Measurements from ENCODE around the gene LENG8. TPM values are rescaled to one million over a fixed set of nuclear protein-coding genes. Genes with fewer than 3 reads are reported as not detected.

LENG8 gene
- total and polyA plus RNA-seq, 2 of the 13 experiments (the other 11 are each of a cell fraction or from before 2014, with no cell fraction given), result 14.3 to 41.9 TPM

- TF ChIP-seq ZNF704 (CRISPR knock-in tag; IDR thresholded peaks at IDR 0.05; ENCODE audit: borderline replicate concordance), result no peak
- TF ChIP-seq HHEX (CRISPR knock-in tag; IDR thresholded peaks at IDR 0.05), result no peak
- peak; percentile 63; the same call in 1 of the 2 replicates for TF ChIP-seq ZBTB7B (CRISPR knock-in tag; IDR thresholded peaks at IDR 0.05)
- TF ChIP-seq STAG1 (CRISPR knock-in tag; IDR thresholded peaks at IDR 0.05), result peak; percentile 75
- no peak for TF ChIP-seq KDM2A (CRISPR knock-in tag; IDR thresholded peaks at IDR 0.05; ENCODE audit: borderline replicate concordance, low read depth)
- peak; percentile 18; the same call in 1 of the 2 replicates for TF ChIP-seq SMC3 (IDR thresholded peaks at IDR 0.05; ENCODE audit: low read length)
- no peak for TF ChIP-seq ZSCAN5A (CRISPR knock-in tag; IDR thresholded peaks at IDR 0.05; ENCODE audit: borderline replicate concordance)
- TF ChIP-seq ZNF761 (CRISPR knock-in tag; conservative IDR thresholded peaks at IDR 0.05), result no peak
- TF ChIP-seq ZNF367 (CRISPR knock-in tag; IDR thresholded peaks at IDR 0.05; ENCODE audit: borderline replicate concordance), result no peak
These were observed 32.4 kb downstream of the LENG8 start (continued) for GRCh38 chr19:54481326-54481930.

- no peak for FAIRE-seq
- ChIA-PET CTCF (ENCODE audit: low intra/inter-chr PET ratio, low total read pairs) (no interaction called here), POLR2A (no interaction called here)
- H3K27ac ChIP-seq (ENCODE audit: extremely low read length, insufficient read depth, low read length), result no peak overlapping the region
- no peak overlapping the region for H3K4me2 ChIP-seq (ENCODE audit: low read depth, low read length)
- no peaks in the 10 kb centered on the region for H3K27me3 ChIP-seq (ENCODE audit: control insufficient read depth in 1 of 2, insufficient read depth in 2 of 2, low read length in 2 of 2)
- no peaks in the 10 kb centered on the region for H3K79me2 ChIP-seq (ENCODE audit: insufficient read depth, low read length)
- H3K36me3 ChIP-seq (replicated peaks in 1 of 2; ENCODE audit: control insufficient read depth in 1 of 2, insufficient read depth in 2 of 2, low read length in 2 of 2), result no peaks in the 10 kb centered on the region
- H3K4me1 ChIP-seq (ENCODE audit: insufficient read depth, low read length), result peaks cover 4% of the 10 kb centered on the region; the same call in 1 of the 2 replicates
- no peaks in the 10 kb centered on the region for H3K9me3 ChIP-seq (ENCODE audit: low read length)
- H2AFZ ChIP-seq (ENCODE audit: low read length), result no peak overlapping the region
- H3K4me3 ChIP-seq (replicated peaks in 1 of 3; ENCODE audit: insufficient read depth in 1 of 3, low read depth in 2 of 3, low read length in 3 of 3), result no peak overlapping the region
- in situ Hi-C loops (cut with HindIII; ENCODE audit: extremely low pct_ligation_motif_present, low pct_unique_long_range_greater_than_20kb) (no loop called here), intact Hi-C loops (cut with micrococcal nuclease; ENCODE audit: unreplicated experiment) (no loop called here)
- DNase-seq (ENCODE audit: low spot score), result no peak
- no peak for ATAC-seq
- 61% methylated on average over 3 of the region's 3 CpGs for WGBS (ENCODE audit: low lambda C conversion rate)
- no peaks in the 10 kb centered on the region for H4K20me1 ChIP-seq (ENCODE audit: insufficient read depth, low read length)
- no peak overlapping the region for H3K9ac ChIP-seq (ENCODE audit: insufficient read depth, low read depth, low read length)
- BruUV-seq (replicated peaks), result no TSS peak
- TF ChIP-seq PITX1 (CRISPR knock-in tag; IDR thresholded peaks at IDR 0.05), result no peak
- TF ChIP-seq GATAD1 (CRISPR knock-in tag; IDR thresholded peaks at IDR 0.05), result no peak
- TF ChIP-seq AGO1 (IDR thresholded peaks at IDR 0.05; ENCODE audit: low read depth, low read length, poor library complexity, severe bottlenecking), result no peak
- TF ChIP-seq DZIP1 (CRISPR knock-in tag; IDR thresholded peaks at IDR 0.05), result no peak
- no peak for TF ChIP-seq ZGPAT (CRISPR knock-in tag; IDR thresholded peaks at IDR 0.05)
- TF ChIP-seq JUN (CRISPR knock-in tag; IDR thresholded peaks at IDR 0.05), result no peak
These were observed 33.9 kb downstream of the LENG8 start for GRCh38 chr19:54482889-54483288.

Data from HepG2 (cell line).